ENCODE results near the gene FAM184A. TPM values are rescaled to one million over a fixed set of nuclear protein-coding genes. Genes with fewer than 3 reads are reported as not detected.
A peak's percentile ranks its signal among the peaks of the same experiment; 100 is the strongest.

Gene FAM184A
- total and polyA plus RNA-seq, 2 of the 13 experiments (the other 11 are each of a cell fraction or from before 2014, with no cell fraction given) = 7.0 to 18.0 TPM

GRCh38 chr6:118917546-118918328 is 160.7 kb downstream of the FAM184A start:
- in situ Hi-C loops (cut with HindIII; ENCODE audit: extremely low pct_ligation_motif_present, low pct_unique_long_range_greater_than_20kb) (no loop called here), intact Hi-C loops (cut with micrococcal nuclease; ENCODE audit: unreplicated experiment) (no loop called here)
- Histone ChIP-seq H3K27me3 (ENCODE audit: control insufficient read depth in 1 of 2, insufficient read depth in 2 of 2, low read length in 2 of 2) (no peaks in the 10 kb centered on the region), H2AFZ (ENCODE audit: low read length) (no peak overlapping the region), H3K4me1 (ENCODE audit: insufficient read depth, low read length) (peaks cover 3% of the 10 kb centered on the region), H3K36me3 (replicated peaks in 1 of 2; ENCODE audit: control insufficient read depth in 1 of 2, insufficient read depth in 2 of 2, low read length in 2 of 2) (peaks cover 27 to 65% of the 10 kb centered on the region in 2 experiments), H3K79me2 (ENCODE audit: insufficient read depth, low read length) (no peaks in the 10 kb centered on the region), H3K9me3 (ENCODE audit: low read length) (no peaks in the 10 kb centered on the region), H4K20me1 (ENCODE audit: insufficient read depth, low read length) (no peaks in the 10 kb centered on the region), H3K9ac (ENCODE audit: insufficient read depth, low read depth, low read length) (no peak overlapping the region), H3K27ac (ENCODE audit: extremely low read length, insufficient read depth, low read length) (no peak overlapping the region), H3K4me2 (ENCODE audit: low read depth, low read length) (no peak overlapping the region), H3K4me3 (replicated peaks in 1 of 3; ENCODE audit: insufficient read depth in 1 of 3, low read depth in 2 of 3, low read length in 3 of 3) (no peak overlapping the region)
- no peak for TF ChIP-seq ZNF362 (CRISPR knock-in tag; IDR thresholded peaks at IDR 0.05; ENCODE audit: borderline replicate concordance)
- TF ChIP-seq ATF7 (IDR thresholded peaks at IDR 0.05) = peak; percentile 80
- TF ChIP-seq ATF7 (CRISPR knock-in tag; IDR thresholded peaks at IDR 0.05) = no peak
- TF ChIP-seq ZNF850 (CRISPR knock-in tag; conservative IDR thresholded peaks at IDR 0.05) = no peak
- no peak for TF ChIP-seq REXO4 (CRISPR knock-in tag; IDR thresholded peaks at IDR 0.05; ENCODE audit: borderline replicate concordance)
- DNase-seq (ENCODE audit: low spot score) (no peak), FAIRE-seq (no peak), ATAC-seq (no peak)
- BruUV-seq (replicated peaks) = no TSS peak
- 96% methylated on average over 5 of the region's 5 CpGs for WGBS (ENCODE audit: low lambda C conversion rate)
- CTCF ChIA-PET (ENCODE audit: low intra/inter-chr PET ratio, low total read pairs) = no interaction called here
- POLR2A ChIA-PET = no interaction called here

- H3K4me3 ChIP-seq (replicated peaks in 1 of 3; ENCODE audit: insufficient read depth in 1 of 3, low read depth in 2 of 3, low read length in 3 of 3) = no peak overlapping the region
- POLR2A ChIA-PET = no interaction called here
- DNase-seq (ENCODE audit: low spot score) = no peak
- no peak overlapping the region for H3K9ac ChIP-seq (ENCODE audit: insufficient read depth, low read depth, low read length)
- CTCF ChIA-PET (ENCODE audit: low intra/inter-chr PET ratio, low total read pairs) = no interaction called here
- H3K36me3 ChIP-seq (replicated peaks in 1 of 2; ENCODE audit: control insufficient read depth in 1 of 2, insufficient read depth in 2 of 2, low read length in 2 of 2) = peaks cover 30 to 69% of the 10 kb centered on the region in 2 experiments
- no peak for ATAC-seq
- in situ Hi-C loops (cut with HindIII; ENCODE audit: extremely low pct_ligation_motif_present, low pct_unique_long_range_greater_than_20kb) (no loop called here), intact Hi-C loops (cut with micrococcal nuclease; ENCODE audit: unreplicated experiment) (no loop called here)
- H3K27ac ChIP-seq (ENCODE audit: extremely low read length, insufficient read depth, low read length) = no peak overlapping the region
- H4K20me1 ChIP-seq (ENCODE audit: insufficient read depth, low read length) = no peaks in the 10 kb centered on the region; the same call in 1 of the 2 replicates
- no peak overlapping the region for H2AFZ ChIP-seq (ENCODE audit: low read length)
- FAIRE-seq = no peak
- no TSS peak for BruUV-seq (replicated peaks)
- H3K9me3 ChIP-seq (ENCODE audit: low read length) = no peaks in the 10 kb centered on the region
- H3K27me3 ChIP-seq (ENCODE audit: control insufficient read depth in 1 of 2, insufficient read depth in 2 of 2, low read length in 2 of 2) = no peaks in the 10 kb centered on the region
- H3K4me1 ChIP-seq (ENCODE audit: insufficient read depth, low read length) = no peaks in the 10 kb centered on the region
- H3K79me2 ChIP-seq (ENCODE audit: insufficient read depth, low read length) = no peaks in the 10 kb centered on the region
- no peak for TF ChIP-seq ATRX (CRISPR knock-in tag; IDR thresholded peaks at IDR 0.05; ENCODE audit: borderline replicate concordance)
- no peak for TF ChIP-seq ZNF644 (CRISPR knock-in tag; IDR thresholded peaks at IDR 0.05; ENCODE audit: low read depth)
- no peak for TF ChIP-seq ZIK1 (CRISPR knock-in tag; IDR thresholded peaks at IDR 0.05; ENCODE audit: borderline replicate concordance, low read depth)
- TF ChIP-seq CBX1 (IDR thresholded peaks at IDR 0.05; ENCODE audit: low read depth) = no peak
- no peak for TF ChIP-seq ZNF839 (CRISPR knock-in tag; IDR thresholded peaks at IDR 0.05; ENCODE audit: borderline replicate concordance)
- TF ChIP-seq HNRNPLL (IDR thresholded peaks at IDR 0.05; ENCODE audit: low read depth, low read length, poor library complexity, severe bottlenecking) = no peak
- H3K4me2 ChIP-seq (ENCODE audit: low read depth, low read length) = no peak overlapping the region
These were observed 163.9 kb downstream of the FAM184A start for GRCh38 chr6:118914598-118914997.
